ENCODE data around the gene CADM2. TPM values are rescaled to one million over a fixed set of nuclear protein-coding genes. Genes with fewer than 3 reads are reported as not detected.

The CADM2 gene
- total RNA-seq, 1 donor = not detected

DNA sequence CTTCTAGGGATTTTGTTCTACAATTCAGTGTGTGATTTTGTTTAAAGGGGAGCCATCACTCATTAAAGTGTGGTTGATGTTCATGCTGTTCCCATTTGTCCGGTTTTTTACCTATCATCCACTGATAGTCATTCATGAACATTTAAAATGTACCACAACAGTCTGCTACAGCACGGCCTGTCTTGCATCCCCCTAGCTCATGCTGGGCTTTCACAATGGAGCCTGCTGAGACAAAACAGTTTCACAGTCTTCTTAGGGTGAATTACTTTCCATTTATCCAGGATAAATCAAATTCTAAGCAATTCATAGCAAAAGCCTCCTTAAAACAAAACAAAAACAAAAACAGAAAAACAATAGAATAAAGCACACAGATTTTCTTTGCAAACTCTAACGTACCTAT is 627.2 kb downstream of the CADM2 start:
- H3K4me3 ChIP-seq (ENCODE audit: insufficient read depth, low read length) = no peak overlapping the region
- no peak overlapping the region for H2AFZ ChIP-seq (ENCODE audit: low read length)
- H3K79me2 ChIP-seq (ENCODE audit: insufficient read depth, low read length) = no peaks in the 10 kb centered on the region
- no peak for DNase-seq (ENCODE audit: insufficient read length, low spot score, missing footprints)
- no peaks in the 10 kb centered on the region for H3K36me3 ChIP-seq (ENCODE audit: insufficient read depth, low read length)
- TF ChIP-seq, protein P1, sequence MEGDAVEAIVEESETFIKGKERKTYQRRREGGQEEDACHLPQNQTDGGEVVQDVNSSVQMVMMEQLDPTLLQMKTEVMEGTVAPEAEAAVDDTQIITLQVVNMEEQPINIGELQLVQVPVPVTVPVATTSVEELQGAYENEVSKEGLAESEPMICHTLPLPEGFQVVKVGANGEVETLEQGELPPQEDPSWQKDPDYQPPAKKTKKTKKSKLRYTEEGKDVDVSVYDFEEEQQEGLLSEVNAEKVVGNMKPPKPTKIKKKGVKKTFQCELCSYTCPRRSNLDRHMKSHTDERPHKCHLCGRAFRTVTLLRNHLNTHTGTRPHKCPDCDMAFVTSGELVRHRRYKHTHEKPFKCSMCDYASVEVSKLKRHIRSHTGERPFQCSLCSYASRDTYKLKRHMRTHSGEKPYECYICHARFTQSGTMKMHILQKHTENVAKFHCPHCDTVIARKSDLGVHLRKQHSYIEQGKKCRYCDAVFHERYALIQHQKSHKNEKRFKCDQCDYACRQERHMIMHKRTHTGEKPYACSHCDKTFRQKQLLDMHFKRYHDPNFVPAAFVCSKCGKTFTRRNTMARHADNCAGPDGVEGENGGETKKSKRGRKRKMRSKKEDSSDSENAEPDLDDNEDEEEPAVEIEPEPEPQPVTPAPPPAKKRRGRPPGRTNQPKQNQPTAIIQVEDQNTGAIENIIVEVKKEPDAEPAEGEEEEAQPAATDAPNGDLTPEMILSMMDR (IDR thresholded peaks at IDR 0.05; ENCODE audit: extremely low read depth, low read depth, low read length) = no peak
- H3K4me2 ChIP-seq (ENCODE audit: insufficient read depth, low read length) = no peak overlapping the region
- H3K9me3 ChIP-seq (ENCODE audit: low read depth, low read length) = no peaks in the 10 kb centered on the region
- H3K27ac ChIP-seq (ENCODE audit: low read depth, low read length) = no peak overlapping the region
- H3K27me3 ChIP-seq (ENCODE audit: insufficient read depth, low read length) = no peaks in the 10 kb centered on the region
- H3K4me1 ChIP-seq (ENCODE audit: insufficient read depth, low read length) = no peaks in the 10 kb centered on the region
- H4K20me1 ChIP-seq (ENCODE audit: insufficient read depth, low read length) = no peaks in the 10 kb centered on the region

DNA sequence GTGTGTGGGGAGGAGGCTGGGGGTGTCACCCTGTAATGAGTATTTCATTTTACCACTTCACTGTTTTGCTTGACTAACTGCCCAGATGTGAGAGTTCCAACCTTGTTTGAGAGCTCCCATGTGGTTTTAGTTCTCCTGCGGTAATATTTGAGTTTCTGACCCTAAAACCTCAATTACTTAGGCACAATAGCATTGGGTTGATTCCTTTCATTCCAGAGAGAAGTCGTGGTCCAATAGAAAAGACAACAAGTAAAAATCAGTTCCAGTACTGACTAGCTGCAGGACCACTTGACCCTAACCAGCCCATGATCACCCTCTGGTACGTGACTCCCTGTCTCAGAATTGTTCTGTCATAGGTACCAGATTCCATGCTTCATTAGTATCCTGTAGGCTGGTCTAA is 630.4 kb downstream of the CADM2 start:
- H3K36me3 ChIP-seq (ENCODE audit: insufficient read depth, low read length) = no peaks in the 10 kb centered on the region
- H2AFZ ChIP-seq (ENCODE audit: low read length) = no peak overlapping the region

DNA sequence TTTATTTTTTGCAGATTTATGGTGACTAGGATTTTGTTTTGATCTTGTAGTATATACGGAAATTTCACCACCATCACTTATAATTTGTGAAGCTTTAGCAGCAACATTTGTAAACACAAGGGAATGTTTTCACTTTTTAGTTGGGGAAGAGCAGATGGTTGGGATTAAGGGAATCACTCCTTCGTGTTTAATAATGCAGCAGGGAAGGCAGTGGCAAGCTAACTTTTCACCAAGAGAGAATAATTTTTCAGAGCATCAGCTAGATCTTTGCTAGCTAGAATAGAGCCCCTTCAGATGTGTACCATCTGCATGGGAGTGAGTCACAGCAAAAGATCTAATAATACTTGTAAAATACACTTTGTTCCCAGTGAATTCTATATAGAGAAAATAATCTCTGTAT is 632.7 kb downstream of the CADM2 start:
- Histone ChIP-seq H3K4me3 (ENCODE audit: insufficient read depth, low read length) (no peak overlapping the region), H3K79me2 (ENCODE audit: insufficient read depth, low read length) (no peaks in the 10 kb centered on the region), H3K27me3 (ENCODE audit: insufficient read depth, low read length) (no peaks in the 10 kb centered on the region), H3K36me3 (ENCODE audit: insufficient read depth, low read length) (no peaks in the 10 kb centered on the region), H4K20me1 (ENCODE audit: insufficient read depth, low read length) (no peaks in the 10 kb centered on the region), H2AFZ (ENCODE audit: low read length) (no peak overlapping the region), H3K4me1 (ENCODE audit: insufficient read depth, low read length) (no peaks in the 10 kb centered on the region), H3K9me3 (ENCODE audit: low read depth, low read length) (no peaks in the 10 kb centered on the region), H3K4me2 (ENCODE audit: insufficient read depth, low read length) (no peak overlapping the region), H3K27ac (ENCODE audit: low read depth, low read length) (no peak overlapping the region)
- TF ChIP-seq, protein P1 (IDR thresholded peaks at IDR 0.05; ENCODE audit: extremely low read depth, low read depth, low read length) = no peak
- DNase-seq (ENCODE audit: insufficient read length, low spot score, missing footprints) = no peak

More for the DNA sequence above, 630.4 kb downstream of the CADM2 start:
- no peaks in the 10 kb centered on the region for H4K20me1 ChIP-seq (ENCODE audit: insufficient read depth, low read length)
- no peaks in the 10 kb centered on the region for H3K4me1 ChIP-seq (ENCODE audit: insufficient read depth, low read length)
- TF ChIP-seq, protein P1 (IDR thresholded peaks at IDR 0.05; ENCODE audit: extremely low read depth, low read depth, low read length) = no peak
- H3K4me2 ChIP-seq (ENCODE audit: insufficient read depth, low read length) = no peak overlapping the region
- no peak overlapping the region for H3K27ac ChIP-seq (ENCODE audit: low read depth, low read length)
- no peaks in the 10 kb centered on the region for H3K79me2 ChIP-seq (ENCODE audit: insufficient read depth, low read length)
- H3K9me3 ChIP-seq (ENCODE audit: low read depth, low read length) = no peaks in the 10 kb centered on the region
- no peaks in the 10 kb centered on the region for H3K27me3 ChIP-seq (ENCODE audit: insufficient read depth, low read length)
- no peak overlapping the region for H3K4me3 ChIP-seq (ENCODE audit: insufficient read depth, low read length)
- no peak for DNase-seq (ENCODE audit: insufficient read length, low spot score, missing footprints)

DNA sequence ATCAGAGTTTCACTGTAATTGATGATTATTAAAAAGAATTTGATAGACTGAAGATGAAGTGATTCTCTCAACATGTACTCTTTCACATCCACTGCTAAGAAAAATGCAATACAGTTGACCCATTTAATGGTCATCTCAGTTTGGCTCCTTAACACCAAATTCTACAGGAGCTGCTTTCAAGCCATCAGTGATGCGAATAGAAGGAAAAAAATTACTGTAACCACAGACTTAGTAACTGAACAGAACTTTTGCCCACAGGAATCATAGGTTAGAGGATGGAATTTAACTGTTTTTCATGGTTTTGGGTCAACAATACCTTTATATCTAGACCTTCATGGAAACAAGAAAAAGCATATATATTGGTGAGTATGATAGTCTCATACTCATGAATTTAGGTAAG is 633.5 kb downstream of the CADM2 start:
- H3K4me1 ChIP-seq (ENCODE audit: insufficient read depth, low read length) = no peaks in the 10 kb centered on the region
- H3K4me3 ChIP-seq (ENCODE audit: insufficient read depth, low read length) = no peak overlapping the region
- no peaks in the 10 kb centered on the region for H3K36me3 ChIP-seq (ENCODE audit: insufficient read depth, low read length)
- no peaks in the 10 kb centered on the region for H3K9me3 ChIP-seq (ENCODE audit: low read depth, low read length)
- no peaks in the 10 kb centered on the region for H4K20me1 ChIP-seq (ENCODE audit: insufficient read depth, low read length)
- H3K27me3 ChIP-seq (ENCODE audit: insufficient read depth, low read length) = no peaks in the 10 kb centered on the region
- no peak overlapping the region for H2AFZ ChIP-seq (ENCODE audit: low read length)
- H3K27ac ChIP-seq (ENCODE audit: low read depth, low read length) = no peak overlapping the region
- no peak overlapping the region for H3K4me2 ChIP-seq (ENCODE audit: insufficient read depth, low read length)
- no peaks in the 10 kb centered on the region for H3K79me2 ChIP-seq (ENCODE audit: insufficient read depth, low read length)
- TF ChIP-seq, protein P1 (IDR thresholded peaks at IDR 0.05; ENCODE audit: extremely low read depth, low read depth, low read length) = no peak
- no peak for DNase-seq (ENCODE audit: insufficient read length, low spot score, missing footprints)

All from osteoblast (primary cell).